Measurements from ENCODE around the gene LINC00305.

- TF ChIP-seq CTCF (IDR thresholded peaks at IDR 0.05) (no peak), ZFX (IDR thresholded peaks at IDR 0.05; ENCODE audit: borderline replicate concordance) (no peak)
Measured at GRCh38 chr18:64115881-64116280, 33.0 kb downstream of the LINC00305 start.
